ENCODE results near the gene ITGB8. TPM values are rescaled to one million over a fixed set of nuclear protein-coding genes. Genes with fewer than 3 reads are reported as not detected.
A peak's percentile ranks its signal among the peaks of the same experiment; 100 is the strongest.

The ITGB8 gene
- total RNA-seq, 1 donor from 2014 or later: 66.5 TPM

DNA sequence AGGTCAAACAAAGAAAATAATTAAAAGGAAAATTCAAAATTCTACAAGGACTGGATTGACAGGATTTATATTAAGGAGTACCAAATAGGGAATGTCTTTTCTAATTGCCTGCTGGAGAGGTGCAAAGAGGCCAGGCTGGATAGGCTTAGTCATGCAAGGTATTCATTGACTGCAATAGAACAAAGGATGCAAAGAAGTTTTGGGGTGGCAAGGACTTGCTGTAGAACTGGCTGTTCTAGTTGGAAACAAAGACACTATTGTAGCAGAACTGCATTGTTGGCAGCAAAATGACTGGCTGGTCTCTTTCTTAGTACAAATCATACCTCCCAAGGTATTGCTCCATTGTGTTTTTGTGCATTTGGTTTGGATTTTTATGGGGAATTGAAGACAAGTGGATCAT, 10.1 kb downstream of the ITGB8 start:
- peak; percentile 68 for DNase-seq (ENCODE audit: low spot score)

- DNase-seq (ENCODE audit: low spot score): no peak
Measured at GRCh38 chr7:20343205-20343604, 12.5 kb downstream of the ITGB8 start.

DNA sequence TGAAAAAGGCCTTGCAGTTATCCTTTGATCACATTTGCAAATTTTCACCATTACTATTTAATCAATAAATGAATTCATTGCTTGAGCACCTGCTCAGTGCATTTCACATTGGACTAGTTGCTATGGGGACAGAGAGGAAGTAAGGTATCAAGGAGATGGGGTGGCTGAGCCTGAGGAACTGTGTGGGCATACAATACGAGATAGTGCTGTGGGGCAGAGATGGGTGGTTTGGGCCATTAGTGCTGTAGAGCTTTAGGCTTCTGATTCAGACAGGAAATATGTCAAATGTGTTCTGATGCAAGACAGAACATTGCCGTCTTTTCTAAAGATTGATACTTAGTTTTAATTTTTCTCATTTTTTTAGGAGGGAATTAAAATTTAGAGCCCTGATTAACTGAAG, 13.2 kb downstream of the ITGB8 start:
- no peak for DNase-seq (ENCODE audit: low spot score)

DNA sequence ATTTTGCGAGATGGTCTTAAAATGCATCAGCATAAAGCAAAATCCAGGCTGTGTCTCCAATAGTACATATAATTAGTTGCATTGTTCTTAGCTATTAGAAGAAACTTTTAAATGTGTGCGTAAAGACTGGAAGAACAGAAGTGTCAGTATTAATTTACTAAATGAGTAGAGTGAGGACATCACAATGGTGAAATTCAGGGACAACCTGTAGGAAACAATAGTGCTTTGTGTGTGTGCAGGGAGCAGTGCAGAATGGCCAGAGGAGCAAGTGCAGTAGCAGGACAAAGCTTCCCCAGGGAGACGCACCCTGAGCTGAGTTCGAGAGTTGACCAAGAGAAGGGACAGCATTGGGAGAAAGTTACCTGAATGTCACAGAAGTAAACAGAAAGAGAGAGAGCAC, 13.7 kb downstream of the ITGB8 start:
- DNase-seq (ENCODE audit: low spot score): no peak

DNA sequence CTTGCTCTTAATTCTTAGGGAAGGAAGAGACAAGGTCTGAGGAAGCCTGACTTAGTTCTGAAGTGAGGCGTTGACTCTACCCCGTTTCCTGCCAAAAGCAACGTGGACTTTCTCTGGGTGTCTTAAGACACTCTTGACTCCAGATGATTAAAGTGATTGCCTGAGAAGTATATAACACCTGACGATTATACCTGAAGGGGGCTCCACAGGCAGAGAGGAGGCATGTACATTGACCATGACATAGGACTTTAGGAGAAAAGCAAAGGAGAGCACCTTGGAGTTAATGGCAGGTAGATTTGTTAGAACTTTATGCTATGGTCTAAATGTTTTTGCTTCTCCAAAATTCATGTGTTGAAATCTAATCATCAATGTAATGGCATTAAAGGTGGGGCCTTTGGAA, 15.9 kb downstream of the ITGB8 start:
- no peak for DNase-seq (ENCODE audit: low spot score)

DNA sequence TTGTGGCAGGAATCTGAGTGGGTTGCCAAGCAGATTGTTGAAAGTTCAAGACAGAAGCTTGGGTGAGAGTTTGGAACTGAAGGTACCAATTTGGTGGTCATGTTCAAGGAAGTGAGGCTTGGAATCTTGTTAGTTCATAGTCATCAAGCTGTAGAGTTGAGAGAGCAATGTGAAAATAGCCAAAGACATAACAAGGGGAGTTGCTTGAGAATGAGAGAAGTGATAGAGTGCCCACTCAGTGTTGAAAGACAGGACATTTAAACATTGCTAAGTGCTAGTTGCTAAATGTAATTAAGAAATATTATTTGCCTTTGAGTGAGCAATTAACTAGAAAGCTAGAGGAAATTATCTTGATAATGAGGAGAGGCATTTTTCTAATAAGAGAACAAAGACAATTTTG, 17.0 kb downstream of the ITGB8 start:
- DNase-seq (ENCODE audit: low spot score): no peak

- no peak for DNase-seq (ENCODE audit: low spot score)
Measured at GRCh38 chr7:20348125-20348807, 17.6 kb downstream of the ITGB8 start.

DNA sequence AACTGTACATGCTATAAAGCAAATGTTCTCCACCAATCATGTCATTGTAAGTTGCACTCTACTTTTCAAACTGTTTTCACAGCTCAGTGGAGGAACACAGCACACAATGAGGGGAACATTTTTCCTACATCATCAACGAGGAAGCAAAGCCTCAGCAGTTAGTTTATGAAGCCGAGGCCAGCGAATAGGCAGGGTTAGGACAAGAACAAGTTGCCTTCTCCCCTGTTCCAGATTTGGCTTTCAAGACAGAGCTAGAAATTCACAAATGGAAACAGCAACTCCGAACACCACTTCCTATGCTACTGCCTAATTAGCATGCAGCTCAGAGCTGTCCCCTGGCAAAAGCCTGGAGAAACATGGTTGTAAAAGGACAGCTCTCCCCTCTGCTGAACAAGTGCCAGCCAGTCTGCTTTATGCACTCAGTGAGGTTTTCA, 19.8 kb downstream of the ITGB8 start:
- DNase-seq (ENCODE audit: low spot score): no peak

GRCh38 chr7:20350996-20351692, 20.4 kb downstream of the ITGB8 start:
- no peak for DNase-seq (ENCODE audit: low spot score)

GRCh38 chr7:20351901-20352300, 21.2 kb downstream of the ITGB8 start:
- no peak for DNase-seq (ENCODE audit: low spot score)

DNA sequence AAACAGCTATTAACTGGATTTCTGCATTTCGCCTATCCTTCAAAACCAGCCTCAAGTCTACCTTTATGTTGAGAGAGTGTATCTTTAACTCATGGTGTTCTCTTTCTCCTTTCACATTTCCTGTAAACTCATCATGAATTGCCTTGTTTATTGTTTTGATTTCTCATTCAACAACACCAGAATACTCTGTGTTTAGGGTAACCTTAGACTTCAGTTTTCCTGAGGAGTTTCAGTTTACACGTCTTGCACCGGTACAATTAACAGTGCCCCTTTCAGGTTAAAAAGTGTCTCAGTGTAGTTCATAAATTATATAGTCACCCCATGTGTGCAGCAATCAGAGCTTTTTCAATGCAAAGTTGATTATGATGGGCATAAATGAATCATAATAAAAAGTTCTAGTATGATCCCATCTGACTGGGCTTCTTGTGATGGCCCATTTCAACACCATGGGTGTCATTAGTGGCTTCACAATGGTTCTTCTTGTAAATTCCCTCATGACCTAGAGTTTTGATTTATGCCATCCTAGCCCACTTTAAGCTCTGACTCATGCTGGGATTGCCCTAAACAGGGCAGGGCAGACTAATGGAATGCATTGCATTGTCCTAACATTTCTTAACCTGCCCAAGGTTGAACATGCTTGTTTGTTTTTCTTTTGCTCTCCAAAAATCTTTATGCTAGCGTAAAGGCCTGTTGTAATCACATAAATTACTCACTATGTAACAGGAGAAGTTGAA, 22.0 kb downstream of the ITGB8 start:
- peak; percentile 35 for DNase-seq (ENCODE audit: low spot score)

- no peak for DNase-seq (ENCODE audit: low spot score)
Measured at GRCh38 chr7:20354610-20355528, 24.2 kb downstream of the ITGB8 start.

DNA sequence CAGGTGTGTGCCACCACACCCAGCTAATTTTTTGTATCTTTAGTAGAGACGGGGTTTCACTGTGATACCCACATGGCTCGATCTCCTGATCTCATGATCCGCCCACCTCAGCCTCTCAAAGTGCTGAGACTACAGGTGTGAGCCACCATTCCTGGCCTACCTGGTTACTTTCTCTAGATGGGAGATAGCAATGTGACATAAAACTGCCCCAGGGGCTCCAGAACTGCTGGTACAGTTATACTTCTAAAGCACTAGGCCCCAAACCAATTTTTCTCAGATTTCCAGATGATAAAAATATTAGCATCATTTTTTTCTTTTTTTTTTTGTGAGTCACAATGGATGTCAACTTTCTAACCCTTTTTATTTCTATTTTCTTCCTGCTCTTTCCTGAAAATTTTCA, 27.4 kb downstream of the ITGB8 start:
- no peak for DNase-seq (ENCODE audit: low spot score)

GRCh38 chr7:20358762-20359282, 28.1 kb downstream of the ITGB8 start:
- DNase-seq (ENCODE audit: low spot score): no peak

DNA sequence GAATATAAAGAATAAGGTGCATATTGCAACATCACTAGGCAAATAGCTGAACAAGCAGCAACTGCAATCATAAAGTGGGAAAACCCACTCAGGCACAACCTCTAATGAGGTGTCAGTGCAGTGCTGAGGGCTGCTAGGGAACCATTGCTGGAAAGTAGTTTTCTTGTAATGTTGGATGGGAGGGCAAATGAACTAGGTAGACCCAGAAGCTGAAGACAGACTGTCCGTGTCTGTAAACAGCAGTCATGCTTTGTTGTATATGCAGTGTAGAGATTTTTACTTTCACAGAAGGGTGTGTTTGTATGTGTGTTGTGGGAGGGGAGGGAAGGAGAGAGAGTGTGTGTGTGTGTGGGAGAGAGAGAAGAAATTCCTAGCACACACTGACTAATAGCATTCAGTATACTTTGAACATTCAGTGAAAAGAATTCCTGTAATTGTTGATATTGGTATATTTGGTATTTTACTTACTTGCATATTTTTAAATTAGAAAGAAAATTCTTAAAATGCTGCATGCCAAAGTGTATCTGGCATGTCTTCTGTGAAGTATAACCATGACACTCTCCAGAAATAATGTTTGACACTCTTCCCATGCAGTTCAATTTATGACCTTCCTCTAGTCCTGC, 28.8 kb downstream of the ITGB8 start:
- DNase-seq (ENCODE audit: low spot score): no peak

DNA sequence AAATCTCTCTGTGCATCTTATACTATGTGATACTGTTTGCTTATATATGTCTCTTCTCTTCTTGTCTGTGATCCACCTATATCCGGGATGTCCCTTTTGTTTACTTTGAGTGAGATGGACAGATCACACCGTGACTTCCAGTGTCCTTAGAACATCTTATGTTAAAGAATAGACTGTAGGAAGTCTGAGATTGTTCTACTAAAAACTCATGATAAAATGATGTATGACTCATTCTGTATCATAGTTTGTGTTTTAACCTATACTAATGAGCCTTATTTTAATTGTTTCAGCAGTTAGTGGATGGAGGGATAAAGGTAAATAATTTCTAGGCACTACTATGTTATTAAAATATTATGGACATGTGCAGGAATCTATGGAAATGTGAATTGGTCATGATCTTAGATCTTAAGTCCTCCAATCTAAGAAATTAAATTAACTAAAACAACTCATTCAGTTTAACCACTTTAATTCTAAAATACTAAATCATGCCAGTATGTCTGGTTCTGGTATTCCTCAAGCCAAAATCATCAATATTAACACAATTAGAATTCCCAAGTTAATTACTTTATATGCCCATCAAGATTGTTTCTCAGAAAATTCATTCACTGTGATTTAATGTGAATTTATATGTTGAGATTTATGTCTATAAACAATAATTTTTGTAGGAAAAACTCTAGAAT, 32.0 kb downstream of the ITGB8 start:
- no peak for DNase-seq (ENCODE audit: low spot score)

DNA sequence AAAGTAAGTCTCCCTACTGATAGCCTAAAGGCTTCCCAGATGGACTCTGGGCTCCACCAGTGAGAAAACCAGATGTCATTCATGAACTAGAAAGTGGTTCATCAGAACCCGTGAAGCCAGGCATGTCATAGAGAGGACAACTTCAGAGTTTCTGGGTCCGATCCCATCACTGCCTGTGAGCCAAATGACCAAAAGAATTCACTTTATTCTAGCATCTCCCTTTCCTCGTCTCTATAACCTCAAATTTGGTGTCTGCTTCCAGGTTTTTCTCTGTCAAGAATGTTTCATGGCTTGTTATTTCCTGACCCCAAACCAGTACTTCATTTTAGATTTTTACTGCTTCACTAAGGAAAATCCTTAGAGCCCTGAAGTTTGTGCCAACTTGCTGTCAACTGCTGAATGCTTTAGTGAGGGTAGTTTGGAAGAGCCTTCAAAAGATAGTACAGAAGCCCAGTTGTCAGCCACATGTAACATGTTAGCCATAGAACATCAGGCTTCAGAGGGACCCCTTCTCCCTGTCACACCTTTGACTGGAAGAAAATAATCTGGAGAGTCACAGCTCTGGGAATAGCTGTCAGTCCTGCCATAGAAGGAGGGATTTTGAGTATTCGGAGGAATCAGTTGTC, 34.0 kb downstream of the ITGB8 start:
- DNase-seq (ENCODE audit: low spot score): no peak

DNA sequence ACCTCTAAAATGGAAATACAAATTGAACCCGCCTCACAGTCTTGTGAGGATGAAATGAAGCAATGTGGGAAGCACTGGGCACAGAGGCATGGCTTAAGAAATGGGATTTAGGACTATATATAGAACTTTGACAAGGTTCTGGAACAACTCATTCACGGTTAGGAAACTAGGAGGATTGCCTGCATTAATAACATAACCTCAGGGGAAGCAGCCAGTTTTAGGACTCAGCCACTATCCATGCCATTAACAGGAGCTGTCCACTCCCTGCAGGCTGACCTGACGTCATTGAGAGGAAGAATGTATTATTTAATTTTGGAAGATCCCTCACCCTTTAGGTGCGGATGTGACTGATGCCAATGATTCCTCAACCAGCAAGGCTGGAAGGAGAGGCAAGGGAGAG, 34.8 kb downstream of the ITGB8 start:
- peak; percentile 14 for DNase-seq (ENCODE audit: low spot score)

GRCh38 chr7:20374399-20374798, 43.7 kb downstream of the ITGB8 start:
- DNase-seq (ENCODE audit: low spot score): no peak

DNA sequence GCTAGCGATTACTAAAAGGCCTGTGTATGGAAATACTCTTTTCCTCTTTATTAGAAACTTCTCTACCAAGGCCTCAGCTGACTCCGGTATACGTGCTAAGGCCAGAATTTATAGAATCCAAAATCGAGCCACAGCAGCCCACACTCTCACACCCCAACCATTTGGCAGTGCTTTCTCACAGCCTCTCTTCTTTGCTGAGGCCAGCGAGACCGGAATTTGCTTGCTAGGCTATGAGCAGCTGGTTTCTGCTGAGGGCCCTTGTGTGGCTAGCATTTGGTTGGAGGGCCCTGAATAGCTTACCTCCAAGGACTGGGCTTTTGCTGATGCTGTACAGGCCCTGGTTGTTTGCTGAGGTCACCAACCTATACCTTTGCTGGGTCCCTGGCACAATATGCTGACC, 46.1 kb downstream of the ITGB8 start:
- DNase-seq (ENCODE audit: low spot score): no peak
